CD4-positive, alpha-beta T cell (primary cell): ENCODE data around the gene PPM1G. TPM values are rescaled to one million over a fixed set of nuclear protein-coding genes. Genes with fewer than 3 reads are reported as not detected.

Experiments used
- ATAC-seq: fragments of 200-7000 bp; cut with Tn5 transposase; one replicate; pipeline ENCODE4 v1.10.0; 2022; ENCODE audit warnings: mild to moderate bottlenecking; ENCODE audit not compliant: poor library complexity
- CTCF ChIA-PET: fragments of 350-600 bp; sonication (Branson Sonifier 250); formaldehyde crosslinking; loops from one replicate; lab custom pipeline; 2021; ENCODE audit warnings: antibody characterized with exemption, inconsistent platforms; lab: Charles Lee
- POLR2A ChIA-PET: fragments of 350-600 bp; sonication (Branson Sonifier 250); formaldehyde crosslinking; loops from one replicate; lab custom pipeline; 2021; ENCODE audit warnings: antibody characterized with exemption, inconsistent platforms; lab: Charles Lee
- DNase-seq, 14 experiments: peaks; one replicate each; pipeline ENCODE4 v3.0.0-alpha.2; 2013 to 2020; ENCODE audit warnings: mixed read lengths in 2 of 14
- H3K27ac ChIP-seq, 2 donors: one replicate each; pipeline versions ENCODE4 v1.5.1 to v1.7.0; 2013; ENCODE audit warnings: low read length in 2 of 2, low read depth in 1 of 2, mild to moderate bottlenecking in 1 of 2
- H3K27me3 ChIP-seq, 2 experiments: 1 replicate in 1 of 2; 2 replicates in 1 of 2; pipeline versions ENCODE4 v1.6.1 to v1.7.0; 2013; ENCODE audit warnings: low read length in 2 of 2, control low read depth in 1 of 2, mild to moderate bottlenecking in 1 of 2, moderate library complexity in 1 of 2; ENCODE audit not compliant: insufficient read depth in 2 of 2, control insufficient read depth in 1 of 2
- H3K36me3 ChIP-seq: one replicate; pipeline ENCODE4 v1.6.1; 2013; ENCODE audit warnings: low read length, control low read depth; ENCODE audit not compliant: insufficient read depth
- H3K4me1 ChIP-seq: one replicate; pipeline ENCODE4 v1.6.1; 2013; ENCODE audit warnings: low read length, control low read depth; ENCODE audit not compliant: insufficient read depth
- H3K4me3 ChIP-seq: one replicate; pipeline ENCODE4 v1.5.1; 2013; ENCODE audit warnings: mild to moderate bottlenecking, low read length, moderate library complexity
- H3K9me3 ChIP-seq, 2 experiments: 1 replicate in 1 of 2; 2 replicates in 1 of 2; pipeline versions ENCODE4 v1.6.1 to v1.7.0; 2013; ENCODE audit warnings: low read length in 2 of 2, mild to moderate bottlenecking in 2 of 2, control low read depth in 1 of 2, moderate library complexity in 1 of 2; ENCODE audit not compliant: control insufficient read depth in 1 of 2, insufficient read depth in 1 of 2
- H3K27ac Mint-ChIP-seq: one replicate; pipeline ENCODE4 v1.8.0; 2020; ENCODE audit warnings: mixed read lengths
- H3K27me3 Mint-ChIP-seq: one replicate; pipeline ENCODE4 v1.8.0; 2021; ENCODE audit warnings: mixed read lengths
- H3K36me3 Mint-ChIP-seq: one replicate; pipeline ENCODE4 v1.8.0; 2021; ENCODE audit warnings: low read depth, mixed read lengths
- H3K4me1 Mint-ChIP-seq: one replicate; pipeline ENCODE4 v1.8.0; 2021; ENCODE audit warnings: low read depth, mixed read lengths
- H3K4me3 Mint-ChIP-seq: one replicate; pipeline ENCODE4 v1.8.0; 2020; ENCODE audit warnings: mild to moderate bottlenecking, mixed read lengths
- H3K9me3 Mint-ChIP-seq: one replicate; pipeline ENCODE4 v1.8.0; 2020; ENCODE audit warnings: mixed read lengths
- CTCF ChIP-seq: fragments of 200-600 bp; IDR thresholded peaks from one replicate; pipeline ENCODE4 v1.8.0; 2022; ENCODE audit warnings: antibody characterized with exemption, mild to moderate bottlenecking
- intact Hi-C, 2 experiments: fragments of 100-400 bp; cut with DNase I in 1 of 2; cut with micrococcal nuclease in 1 of 2; formaldehyde crosslinking; loops; one replicate each; pipeline versions ENCODE4 v1.15.1 to v1.9.0; 2023 to 2025; cut with DNase I, micrococcal nuclease
- total RNA-seq, 174 experiments: library from RNA in 2 of 174; stranded (reverse) in 2 of 174; gene quantifications; one replicate each; pipeline ENCODE4 v1.2.3 and lab custom pipeline; 2021 to 2026

Gene PPM1G
- total RNA-seq, 2 experiments from 2014 or later, result 30.4 to 31.2 TPM

GRCh38 chr2:27350106-27350693 is 59.2 kb downstream of the PPM1G start:
- peaks cover 9% of the 10 kb centered on the region for H3K36me3 ChIP-seq
- H3K9me3 ChIP-seq, result no peaks in the 10 kb centered on the region
- no peak for ATAC-seq
- no peak overlapping the region for H3K27ac ChIP-seq
- peaks cover 22% of the 10 kb centered on the region for H3K4me1 ChIP-seq
- Mint-ChIP-seq H3K36me3 (peaks cover 29% of the 10 kb centered on the region), H3K4me1 (peaks cover 52% of the 10 kb centered on the region), H3K27ac (no peak overlapping the region), H3K9me3 (no peaks in the 10 kb centered on the region), H3K27me3 (no peaks in the 10 kb centered on the region), H3K4me3 (no peak overlapping the region)
- CTCF ChIA-PET, result no interaction called here
- no peak for DNase-seq
- no peak overlapping the region for H3K4me3 ChIP-seq
- TF ChIP-seq CTCF, result no peak
- no peaks in the 10 kb centered on the region for H3K27me3 ChIP-seq
- intact Hi-C loops, result no loop called here
- POLR2A ChIA-PET, result interaction anchor here (1.1 kb wide), 1 partner anchor 47 kb away, joined by 4 read pairs; no protein-coding TSS in a partner anchor

DNA sequence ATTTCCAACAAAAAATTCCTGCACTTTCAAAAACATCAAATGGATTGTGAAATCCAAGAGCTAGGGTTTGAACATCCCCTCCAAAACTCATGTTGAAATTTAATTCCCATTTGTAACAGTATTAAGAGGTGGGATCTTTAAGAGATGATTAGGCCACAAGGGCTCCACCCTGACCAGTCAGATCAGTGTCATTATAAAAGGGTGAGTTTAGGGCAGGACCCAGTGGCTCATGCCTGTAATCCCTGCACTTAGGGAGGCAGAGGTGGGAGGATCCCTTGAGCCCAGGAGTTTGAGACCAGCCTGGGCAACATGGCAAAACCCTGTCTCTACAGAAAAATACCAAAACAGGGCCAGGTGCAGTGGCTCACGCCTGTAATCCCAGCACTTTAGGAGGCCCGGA is 61.8 kb downstream of the PPM1G start:
- POLR2A ChIA-PET, result no interaction called here
- TF ChIP-seq CTCF, result no peak
- Histone ChIP-seq H3K36me3 (peaks cover 17% of the 10 kb centered on the region), H3K4me1 (peaks cover 7% of the 10 kb centered on the region), H3K27ac (no peak overlapping the region), H3K4me3 (no peak overlapping the region), H3K9me3 (no peaks in the 10 kb centered on the region), H3K27me3 (no peaks in the 10 kb centered on the region)
- Mint-ChIP-seq H3K4me1 (peaks cover 35% of the 10 kb centered on the region), H3K36me3 (peaks cover 42% of the 10 kb centered on the region), H3K4me3 (no peak overlapping the region), H3K9me3 (no peaks in the 10 kb centered on the region), H3K27me3 (no peaks in the 10 kb centered on the region), H3K27ac (peak overlapping the region; percentile 27)
- intact Hi-C loops, result no loop called here
- ATAC-seq (no peak), DNase-seq (no peak)
- CTCF ChIA-PET, result no interaction called here

- Histone ChIP-seq H3K4me3 (no peak overlapping the region), H3K27ac (no peak overlapping the region), H3K36me3 (peaks cover 81% of the 10 kb centered on the region), H3K27me3 (no peaks in the 10 kb centered on the region), H3K4me1 (no peaks in the 10 kb centered on the region), H3K9me3 (no peaks in the 10 kb centered on the region)
- no peak for DNase-seq
- no peaks in the 10 kb centered on the region for H3K9me3 Mint-ChIP-seq
- ChIA-PET CTCF (no interaction called here), POLR2A (interaction anchor here (1.7 kb wide), 1 partner anchor 13 kb away, joined by 6 read pairs; the partner anchor contains the start of gene MPV17)
- no peak for TF ChIP-seq CTCF
- intact Hi-C loops, result no loop called here
- H3K4me1 Mint-ChIP-seq, result no peaks in the 10 kb centered on the region
- H3K4me3 Mint-ChIP-seq, result no peak overlapping the region
- no peak for ATAC-seq
- H3K27ac Mint-ChIP-seq, result no peak overlapping the region
- H3K36me3 Mint-ChIP-seq, result peaks cover 82% of the 10 kb centered on the region
- H3K27me3 Mint-ChIP-seq, result no peaks in the 10 kb centered on the region
These were observed 73.2 kb downstream of the PPM1G start for GRCh38 chr2:27336173-27336572.
